Superior temporal gyrus (tissue), 1 donor: ENCODE data around the gene BCL2L1.
A peak's percentile ranks its signal among the peaks of the same experiment; 100 is the strongest.
"Not testable (repeated sequence)": the region's sequence is repeated elsewhere in the genome, so short reads cannot be mapped to it uniquely, and the experiment has no call there.

Source experiments
- DNase-seq: peaks from one replicate; pipeline ENCODE4 v3.0.0-alpha.2; 2016; ENCODE audit errors: extremely low spot score

Gene BCL2L1

DNA sequence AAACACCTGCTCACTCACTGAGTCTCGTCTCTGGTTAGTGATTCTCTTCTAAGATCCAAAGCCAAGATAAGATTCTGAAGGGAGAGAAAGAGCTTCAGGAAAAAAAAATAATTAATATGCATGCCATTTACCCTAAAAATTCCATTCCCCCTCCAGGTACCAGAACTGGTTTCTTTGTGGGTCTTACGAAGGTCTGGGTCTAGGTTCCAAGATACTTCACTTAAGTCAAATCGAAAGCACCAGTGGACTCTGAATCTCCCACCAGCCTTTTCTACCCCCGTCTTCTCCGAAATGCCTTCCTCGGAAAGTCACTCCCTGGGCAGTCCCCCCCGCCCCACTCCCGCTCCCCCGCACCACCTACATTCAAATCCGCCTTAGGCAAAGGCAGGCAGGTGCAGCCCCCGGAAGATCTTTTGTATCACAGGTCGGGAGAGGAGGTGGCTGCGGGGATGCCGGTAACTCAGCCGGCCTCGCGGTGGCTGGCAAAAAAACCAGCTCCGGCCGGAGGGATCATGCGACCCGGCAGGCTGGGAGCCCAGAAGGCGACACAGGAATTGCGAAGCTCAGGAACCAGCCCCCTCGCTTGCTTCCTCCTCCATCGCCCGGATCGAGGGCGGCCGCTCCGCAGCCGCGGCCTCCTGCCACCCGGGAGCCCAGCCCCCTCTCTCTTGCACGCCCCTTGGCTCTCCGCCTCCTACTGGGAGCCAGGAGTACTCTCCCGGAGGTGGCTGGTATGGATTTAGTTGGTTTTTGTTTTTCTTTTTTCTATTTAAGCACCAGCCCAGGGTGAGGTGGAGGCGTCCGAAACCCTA is at the start of gene BCL2L1:
TSS of gene BCL2L1 (minus strand) at position 612 of the 812 bp plus-strand sequence. CDS start 650 bp downstream, outside the sequence.
- peak; percentile 83 for DNase-seq

- DNase-seq = no peak
These were observed 47.6 kb upstream of the BCL2L1 start for GRCh38 chr20:31770243-31770642.

DNA sequence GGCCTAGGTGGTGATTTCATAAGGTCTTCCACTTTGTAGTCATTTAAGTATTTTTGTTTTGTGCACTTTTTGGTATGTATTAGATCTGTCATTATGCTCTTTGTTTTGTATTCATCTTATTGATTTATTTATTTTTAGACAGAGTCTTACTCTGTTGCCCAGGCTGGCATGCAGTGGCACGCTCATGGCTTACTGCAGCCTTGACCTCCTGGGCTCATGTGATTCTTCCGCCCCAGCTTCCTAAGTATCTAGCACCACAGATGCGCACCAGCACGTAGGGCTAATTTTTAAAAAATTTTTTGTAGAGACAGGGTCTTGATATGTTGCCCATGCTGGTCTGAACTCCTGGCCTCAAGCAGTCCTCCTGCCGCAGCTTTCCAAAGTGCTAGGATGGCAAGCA is 47.0 kb upstream of the BCL2L1 start:
- no peak for DNase-seq

- DNase-seq = no peak
These were observed 45.1 kb upstream of the BCL2L1 start for GRCh38 chr20:31767805-31768204.

GRCh38 chr20:31764641-31765305 is 42.1 kb upstream of the BCL2L1 start:
- no peak for DNase-seq

DNA sequence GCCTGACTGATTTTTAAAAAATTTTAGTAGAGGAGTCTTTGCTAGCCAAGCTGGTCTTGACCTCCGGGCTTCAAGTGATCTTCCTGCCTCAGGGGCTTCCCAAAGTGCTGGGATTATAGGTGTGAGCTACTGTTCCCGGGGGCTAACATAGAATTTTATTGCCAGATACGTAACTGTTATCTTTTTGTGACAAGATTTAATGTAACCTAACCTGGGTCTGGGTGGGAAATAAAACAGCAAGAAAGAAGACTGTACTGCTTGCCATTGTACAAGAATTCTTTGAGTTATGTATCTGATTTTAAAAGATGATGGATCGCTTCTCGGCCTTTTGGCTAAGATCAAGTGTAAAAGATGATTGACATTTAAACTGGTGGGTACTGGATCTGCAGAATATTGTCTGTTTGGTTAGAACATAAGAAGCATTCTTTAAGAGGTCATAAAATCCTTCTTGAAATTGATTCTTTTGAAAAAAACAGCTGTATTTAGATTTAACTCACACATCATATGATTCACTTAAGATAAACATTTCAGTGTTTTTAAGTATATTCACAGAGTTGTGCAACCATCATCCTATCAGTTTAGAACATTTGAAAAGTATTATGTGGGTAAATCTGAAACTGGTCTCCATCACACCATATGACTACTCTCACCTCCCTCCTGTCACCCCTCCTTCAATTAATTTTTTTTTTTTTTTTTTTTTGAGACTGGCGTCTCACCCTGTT is 38.0 kb upstream of the BCL2L1 start:
- DNase-seq = no peak

DNA sequence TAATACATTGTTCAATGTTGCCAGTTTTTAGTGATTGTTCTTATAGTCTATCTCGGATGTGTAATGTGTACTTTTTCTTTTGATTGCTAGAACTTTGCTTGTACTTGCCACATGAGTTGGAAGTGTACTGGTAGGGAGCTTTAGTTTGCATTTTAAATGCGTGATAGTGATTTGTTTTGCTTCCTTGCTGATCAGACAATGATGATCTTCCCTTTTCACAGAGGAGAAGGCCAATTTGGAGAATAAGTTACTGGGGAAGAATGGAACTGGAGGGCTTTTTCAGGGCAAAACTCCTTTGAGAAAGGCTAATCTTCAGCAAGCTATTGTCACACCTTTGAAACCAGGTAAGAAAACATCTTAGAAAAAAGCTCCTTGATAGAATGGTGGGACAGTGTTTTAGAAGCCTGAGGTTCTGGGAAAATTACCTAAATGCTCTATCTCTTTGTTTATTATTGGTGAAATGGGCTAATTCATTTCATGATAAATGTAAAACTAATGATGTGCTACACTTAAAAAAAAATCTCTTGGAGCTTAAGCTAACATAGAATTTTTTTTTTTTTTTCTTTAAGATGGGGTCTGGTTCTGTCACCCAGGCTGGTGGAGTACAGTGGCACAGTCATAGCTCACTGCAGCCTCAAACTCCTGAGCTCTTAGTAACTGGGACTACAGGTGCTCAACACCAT is 37.3 kb upstream of the BCL2L1 start:
- DNase-seq = no peak

- DNase-seq = no peak
These were observed 36.3 kb upstream of the BCL2L1 start for GRCh38 chr20:31758991-31759390.

GRCh38 chr20:31758521-31758920 is 35.9 kb upstream of the BCL2L1 start:
- no peak for DNase-seq

DNA sequence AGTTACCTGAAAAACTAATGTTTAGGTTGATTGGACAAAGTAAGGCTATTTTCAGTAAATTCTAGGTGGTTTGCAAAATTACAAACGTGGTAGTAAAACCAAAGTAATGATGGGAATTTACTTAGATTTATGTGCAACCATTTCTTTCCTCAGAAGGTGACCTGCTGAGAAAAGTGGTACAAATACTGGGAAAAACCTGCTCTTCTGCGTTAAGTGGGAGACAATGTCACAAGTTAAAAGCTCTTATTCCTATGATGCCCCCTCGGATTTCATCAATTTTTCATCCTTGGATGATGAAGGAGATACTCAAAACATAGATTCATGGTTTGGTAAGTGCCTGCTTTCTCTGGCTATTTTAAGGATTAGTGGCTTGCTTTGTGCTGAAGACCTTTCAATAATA is 34.6 kb upstream of the BCL2L1 start:
- DNase-seq = no peak

DNA sequence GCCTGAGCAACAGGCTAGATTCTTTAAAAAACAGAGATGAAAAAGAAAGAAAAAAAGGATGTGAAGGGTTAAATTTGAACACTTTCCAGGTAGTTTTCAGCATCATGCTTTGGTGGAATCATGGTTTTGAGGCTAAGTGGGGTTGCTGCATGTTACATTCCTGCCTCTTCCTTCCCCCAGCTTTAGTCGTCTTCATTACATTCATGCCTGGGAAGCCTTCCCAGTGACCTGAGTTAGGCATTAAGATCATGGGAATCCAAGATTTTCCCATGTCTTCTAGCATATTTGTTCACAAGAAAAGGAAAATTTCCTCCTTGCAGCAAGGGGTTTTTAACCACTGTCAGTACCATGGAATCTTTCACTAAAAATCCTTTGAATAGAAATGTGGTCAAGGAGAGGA is 28.5 kb upstream of the BCL2L1 start:
- DNase-seq = no peak

- no peak for DNase-seq
These were observed 26.6 kb upstream of the BCL2L1 start for GRCh38 chr20:31749223-31749622.

- DNase-seq = no peak
These were observed 25.0 kb upstream of the BCL2L1 start for GRCh38 chr20:31747640-31748039.

DNA sequence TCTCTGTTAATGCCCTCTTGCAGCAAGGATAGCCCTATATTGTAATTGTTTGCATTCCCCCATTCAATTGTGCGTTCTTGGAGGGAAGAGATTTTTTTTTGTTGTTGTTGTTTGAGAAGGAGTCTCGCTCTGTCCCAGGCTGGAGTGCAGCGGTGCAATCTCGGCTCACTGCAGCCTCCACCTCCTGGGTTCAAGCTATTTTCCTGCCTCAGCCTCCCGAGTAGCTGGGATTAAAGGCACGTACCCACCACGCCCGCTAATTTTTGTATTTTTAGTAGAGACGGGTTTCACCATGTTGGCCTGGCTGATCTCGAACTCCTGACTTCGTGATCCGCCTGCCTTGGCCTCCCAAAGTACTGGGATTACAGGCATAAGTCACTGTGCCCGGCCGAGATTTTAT is 24.4 kb upstream of the BCL2L1 start:
- DNase-seq = not testable (repeated sequence)

DNA sequence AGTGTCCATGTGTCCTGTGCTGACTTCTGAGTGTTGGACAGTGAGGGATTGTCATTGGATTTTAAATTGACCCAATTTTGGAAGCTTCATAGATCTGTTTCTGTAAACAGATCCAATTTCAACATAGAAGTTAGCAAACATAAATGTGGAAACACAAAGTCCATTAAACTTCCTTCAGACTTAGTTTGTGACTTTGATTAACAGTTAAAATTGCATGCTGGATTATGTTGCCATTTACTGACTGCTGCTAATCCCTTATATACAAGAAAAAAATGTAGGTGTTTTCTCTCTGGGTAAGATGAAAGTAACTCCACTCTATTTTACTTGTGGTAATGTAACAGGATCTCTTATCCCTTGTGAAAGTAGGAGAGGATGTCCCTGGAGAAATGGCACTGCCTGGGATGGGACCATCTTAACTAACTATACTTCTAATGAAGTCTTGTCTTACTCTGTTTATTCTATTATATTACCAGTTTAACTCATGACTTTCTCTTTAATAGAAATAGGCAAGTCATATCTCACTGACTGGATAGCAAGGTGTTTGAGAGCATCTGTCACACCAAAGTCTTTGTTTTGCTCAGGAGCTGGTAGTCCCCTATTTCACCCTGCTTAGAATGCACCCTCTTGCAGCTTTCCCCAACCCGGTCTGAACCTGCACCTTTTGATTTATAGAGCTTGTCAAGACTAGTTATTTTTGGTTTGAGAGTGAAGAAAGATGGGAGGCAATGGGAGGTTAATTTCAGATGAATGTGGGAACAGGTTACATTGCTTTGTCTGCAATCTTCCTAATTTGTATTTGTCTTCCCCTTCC is 23.6 kb upstream of the BCL2L1 start:
- DNase-seq = no peak

- no peak for DNase-seq
These were observed 18.1 kb upstream of the BCL2L1 start for GRCh38 chr20:31740656-31741323.

DNA sequence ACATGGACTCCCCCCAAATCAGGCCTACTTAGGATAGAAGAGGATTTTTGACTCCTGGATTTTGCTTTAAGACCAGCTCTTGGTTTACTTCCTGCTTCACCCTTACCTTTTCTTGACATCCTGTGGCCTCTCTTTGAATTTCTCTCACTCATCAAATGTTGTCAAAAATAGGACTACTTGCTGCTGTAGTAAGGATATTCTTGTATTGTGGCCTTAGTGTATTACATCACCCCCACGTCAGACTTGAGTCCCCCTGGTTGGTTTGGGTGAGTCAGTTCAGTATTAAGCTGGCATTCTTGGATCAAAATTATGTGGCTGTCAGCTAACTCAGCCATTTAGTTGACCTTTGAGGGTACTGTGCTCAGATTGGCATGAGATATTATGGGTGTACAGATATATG is 17.5 kb upstream of the BCL2L1 start:
- no peak for DNase-seq

GRCh38 chr20:31739550-31739977 is 16.9 kb upstream of the BCL2L1 start:
- DNase-seq = no peak

DNA sequence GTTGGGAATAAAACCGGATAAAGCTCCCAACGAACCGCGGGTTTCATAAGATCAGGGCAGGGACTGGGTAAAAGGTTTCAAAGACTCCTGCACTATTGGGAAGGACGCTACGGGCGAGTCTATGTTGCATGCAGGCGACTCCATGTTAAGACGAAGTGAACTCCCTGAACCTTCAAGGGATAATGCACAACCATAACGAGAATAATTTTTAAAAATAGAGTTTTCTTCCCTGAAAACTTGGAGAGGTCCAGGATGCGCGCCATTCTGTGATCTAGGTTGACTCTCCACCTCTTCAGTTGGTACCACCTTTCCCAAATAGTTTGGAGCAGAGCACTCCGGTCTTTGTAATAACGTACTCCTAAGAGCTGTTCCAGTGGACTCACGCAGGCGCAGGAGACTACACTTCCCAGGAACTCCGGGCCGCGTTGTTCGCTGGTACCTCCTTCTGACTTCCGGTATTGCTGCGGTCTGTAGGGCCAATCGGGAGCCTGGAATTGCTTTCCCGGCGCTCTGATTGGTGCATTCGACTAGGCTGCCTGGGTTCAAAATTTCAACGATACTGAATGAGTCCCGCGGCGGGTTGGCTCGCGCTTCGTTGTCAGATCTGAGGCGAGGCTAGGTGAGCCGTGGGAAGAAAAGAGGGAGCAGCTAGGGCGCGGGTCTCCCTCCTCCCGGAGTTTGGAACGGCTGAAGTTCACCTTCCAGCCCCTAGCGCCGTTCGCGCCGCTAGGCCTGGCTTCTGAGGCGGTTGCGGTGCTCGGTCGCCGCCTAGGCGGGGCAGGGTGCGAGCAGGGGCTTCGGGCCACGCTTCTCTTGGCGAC is 16.3 kb upstream of the BCL2L1 start, which contains the start of gene TPX2:
TSS of gene TPX2 (plus strand) at position 562 of the 821 bp plus-strand sequence. CDS start 18,187 bp downstream, outside the sequence.
- DNase-seq = peak; percentile 99

GRCh38 chr20:31731321-31731717 is 8.7 kb upstream of the BCL2L1 start:
- DNase-seq = no peak
